Lower leg skin (tissue), 3 donors: ENCODE measurements around the gene ATP2B3.

Experiments
- CTCF ChIP-seq, 3 donors: fragments of 450-650 bp; IDR thresholded peaks; one replicate each; pipeline ENCODE4 v1.5.1; 2016; ENCODE audit warnings: antibody characterized with exemption in 3 of 3, mild to moderate bottlenecking in 3 of 3, moderate library complexity in 2 of 3
- POLR2A ChIP-seq, 2 donors: fragments of 450-650 bp; IDR thresholded peaks; one replicate each; pipeline ENCODE4 v1.6.1; 2016 to 2017; ENCODE audit warnings: antibody characterized with exemption in 2 of 2, mild to moderate bottlenecking in 1 of 2, moderate library complexity in 1 of 2

- TF ChIP-seq CTCF (IDR thresholded peaks at IDR 0.05) = no peak
- TF ChIP-seq POLR2A (IDR thresholded peaks at IDR 0.05) = no peak
Measured at GRCh38 chrX:153588782-153589446, 71.5 kb downstream of the ATP2B3 start.
